HG03469 (cell line): ENCODE results near the gene C8A.

Experiments used
- ATAC-seq: cut with Tn5 transposase; IDR thresholded peaks from one replicate; pipeline ENCODE4 v1.9.1; 2021; ENCODE audit warnings: mild to moderate bottlenecking, moderate library complexity, moderate number of reproducible peaks; ENCODE audit not compliant: unreplicated experiment

Gene C8A

GRCh38 chr1:56836359-56836758, 18.2 kb upstream of the C8A start:
- ATAC-seq = no peak

GRCh38 chr1:56837244-56837939, 17.2 kb upstream of the C8A start:
- no peak for ATAC-seq

DNA sequence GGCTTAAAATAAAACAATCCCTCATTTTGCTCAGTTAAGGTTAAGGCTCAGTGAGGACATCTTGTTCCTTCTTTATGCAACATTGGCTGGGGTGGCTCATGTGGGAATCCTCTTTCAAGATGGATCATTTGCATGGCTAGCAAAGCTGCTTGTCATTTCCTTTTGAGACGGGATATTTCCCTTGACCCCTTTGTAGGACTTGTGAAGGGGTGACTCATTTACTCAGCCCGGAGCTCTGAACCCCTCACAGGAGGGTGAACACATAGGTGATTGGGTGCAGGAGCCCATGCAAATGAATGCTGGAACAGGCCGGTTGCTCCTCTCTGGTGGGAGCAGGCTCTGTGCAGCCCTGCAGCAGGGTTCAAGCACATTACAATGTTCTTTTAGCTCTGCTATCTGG, 15.8 kb upstream of the C8A start:
- no peak for ATAC-seq

DNA sequence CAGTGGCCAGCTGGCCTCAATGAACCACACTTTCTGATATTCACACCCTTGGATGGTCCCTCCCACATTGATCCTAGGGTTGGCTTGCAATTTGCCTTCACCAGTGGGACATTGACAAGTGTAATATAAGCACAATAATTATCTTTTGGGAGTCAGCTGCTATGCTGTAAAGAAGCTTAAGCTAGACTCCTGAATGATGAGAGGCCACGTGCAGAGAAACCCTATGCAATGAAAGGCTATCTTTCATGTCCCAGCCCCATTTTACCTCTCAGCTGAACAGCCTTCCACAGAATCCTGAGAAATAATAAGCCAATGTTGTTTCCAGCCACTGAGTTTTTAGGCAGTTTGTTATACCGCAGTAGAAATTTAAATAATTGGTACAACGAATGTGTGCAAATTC, 11.1 kb upstream of the C8A start:
- ATAC-seq = no peak

- no peak for ATAC-seq
These were observed 10.0 kb upstream of the C8A start for GRCh38 chr1:56844545-56845136.

- ATAC-seq = no peak
These were observed 9.3 kb upstream of the C8A start for GRCh38 chr1:56845343-56845742.

DNA sequence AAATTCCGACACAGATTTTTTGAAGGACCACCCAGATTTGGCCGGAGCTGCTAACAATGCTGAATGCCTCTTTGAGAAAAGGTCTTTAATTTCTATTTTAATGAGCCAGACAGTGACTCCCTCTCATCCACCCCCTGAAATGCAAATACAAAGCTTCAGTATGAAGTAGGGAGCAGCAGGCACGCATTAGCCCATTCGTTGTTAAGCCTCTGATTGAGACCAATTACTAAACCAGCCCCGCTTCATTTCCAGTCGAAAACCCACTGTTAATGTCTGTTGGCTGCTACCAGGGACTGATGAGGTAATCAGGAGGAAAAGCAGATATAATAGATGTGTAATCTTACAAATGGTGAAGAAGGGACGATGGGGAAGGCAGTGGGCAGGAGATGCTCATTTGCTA, 4.8 kb upstream of the C8A start:
- ATAC-seq = no peak

DNA sequence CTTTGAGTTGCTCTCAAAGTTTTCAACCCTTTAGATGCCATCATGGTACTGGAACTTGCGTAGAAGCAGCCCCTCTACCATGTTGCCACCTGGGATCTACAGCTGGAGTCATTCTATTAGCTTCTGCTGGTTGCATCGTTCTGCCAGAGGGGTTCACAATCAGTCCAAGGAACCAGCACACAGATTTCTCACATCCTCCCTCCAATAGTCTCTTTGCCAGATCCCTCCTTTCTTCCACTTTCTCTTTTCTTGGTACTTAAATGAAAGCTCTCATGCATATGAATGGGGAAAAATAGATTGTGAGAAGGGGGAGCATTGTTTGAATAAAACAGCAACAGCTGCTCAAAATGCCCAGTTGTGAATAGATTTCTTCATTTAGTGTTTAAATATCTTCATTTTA, 4.2 kb upstream of the C8A start:
- no peak for ATAC-seq

GRCh38 chr1:56850922-56851321, 3.7 kb upstream of the C8A start:
- no peak for ATAC-seq

- ATAC-seq = no peak
These were observed 2.1 kb upstream of the C8A start for GRCh38 chr1:56852476-56852875.

DNA sequence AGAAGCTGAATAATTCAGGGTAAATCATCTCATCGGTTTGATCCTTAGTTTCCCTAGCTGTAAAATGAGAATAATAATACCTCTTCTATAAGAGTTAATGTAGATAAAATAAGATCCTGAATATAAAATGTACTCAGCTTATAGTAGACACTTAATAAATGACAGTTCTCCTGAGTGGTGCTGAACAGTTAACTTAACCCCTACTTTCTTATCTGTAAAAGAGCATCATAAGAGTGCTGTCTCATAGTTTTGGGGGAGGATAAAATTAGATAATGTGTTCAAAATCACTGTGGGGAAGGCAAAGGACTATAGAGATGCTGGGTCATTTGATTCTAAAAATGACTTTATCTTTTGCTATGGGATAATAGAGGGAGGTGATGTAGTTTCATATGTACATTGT, 593 bp downstream of the C8A start:
- ATAC-seq = no peak

DNA sequence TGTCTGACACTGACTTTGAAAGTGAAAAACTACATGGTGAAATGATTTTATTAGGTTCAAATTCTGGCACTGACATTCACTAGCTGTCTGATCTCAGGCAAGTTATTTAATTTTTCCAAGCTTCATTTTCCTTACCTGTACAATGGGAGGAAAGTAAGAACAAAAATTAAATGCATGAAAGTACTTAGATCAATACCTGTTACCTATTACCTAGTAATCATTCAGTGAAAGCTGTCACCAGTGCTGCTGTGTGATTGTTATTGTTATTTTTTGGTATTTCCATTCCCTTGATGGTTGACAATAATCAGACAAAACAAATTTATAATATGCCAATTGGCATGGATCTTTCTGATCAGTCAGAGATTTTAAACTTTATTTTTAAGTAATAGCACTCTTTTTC, 1.6 kb downstream of the C8A start:
- no peak for ATAC-seq

GRCh38 chr1:56859287-56859686, 4.7 kb downstream of the C8A start:
- ATAC-seq = no peak

GRCh38 chr1:56863265-56863992, 8.8 kb downstream of the C8A start:
- ATAC-seq = no peak

- no peak for ATAC-seq
These were observed 9.8 kb downstream of the C8A start for GRCh38 chr1:56864430-56864829.

GRCh38 chr1:56866656-56867055, 12.1 kb downstream of the C8A start:
- ATAC-seq = no peak

DNA sequence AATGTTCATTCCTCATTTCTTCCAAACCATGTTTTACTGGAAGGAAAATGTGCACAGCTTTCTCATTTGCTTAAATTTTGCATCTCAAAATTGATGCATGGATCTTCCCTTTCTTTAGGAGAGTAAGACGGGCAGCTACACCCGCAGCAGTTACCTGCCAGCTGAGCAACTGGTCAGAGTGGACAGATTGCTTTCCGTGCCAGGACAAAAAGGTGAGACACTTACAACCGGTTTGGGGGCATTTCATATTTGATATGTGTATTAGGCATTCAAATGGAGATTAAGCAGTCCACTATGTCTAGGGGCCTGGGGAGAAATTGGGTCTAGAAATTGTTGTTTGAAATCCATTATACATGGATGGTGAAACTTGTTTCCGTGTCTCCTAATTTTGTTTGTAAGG, 12.9 kb downstream of the C8A start:
- no peak for ATAC-seq

- no peak for ATAC-seq
These were observed 14.2 kb downstream of the C8A start for GRCh38 chr1:56868761-56869160.

- no peak for ATAC-seq
These were observed 18.0 kb downstream of the C8A start for GRCh38 chr1:56872597-56872996.

GRCh38 chr1:56873213-56873612, 18.6 kb downstream of the C8A start:
- ATAC-seq = no peak

DNA sequence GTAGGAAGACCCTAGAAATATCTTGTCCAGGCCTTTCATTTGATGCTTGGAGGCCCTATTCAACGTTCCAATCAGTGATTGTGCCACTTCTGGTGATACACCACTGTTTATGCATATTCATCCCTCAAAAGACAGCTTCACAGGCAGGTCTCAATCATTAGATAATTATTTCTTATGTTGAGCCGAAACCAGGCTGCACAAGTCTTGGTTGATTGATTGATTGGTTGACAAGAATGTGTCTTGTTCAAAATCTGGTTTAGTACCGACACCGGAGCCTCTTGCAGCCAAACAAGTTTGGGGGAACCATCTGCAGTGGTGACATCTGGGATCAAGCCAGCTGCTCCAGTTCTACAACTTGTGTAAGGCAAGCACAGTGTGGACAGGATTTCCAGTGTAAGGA, 20.1 kb downstream of the C8A start:
- no peak for ATAC-seq

DNA sequence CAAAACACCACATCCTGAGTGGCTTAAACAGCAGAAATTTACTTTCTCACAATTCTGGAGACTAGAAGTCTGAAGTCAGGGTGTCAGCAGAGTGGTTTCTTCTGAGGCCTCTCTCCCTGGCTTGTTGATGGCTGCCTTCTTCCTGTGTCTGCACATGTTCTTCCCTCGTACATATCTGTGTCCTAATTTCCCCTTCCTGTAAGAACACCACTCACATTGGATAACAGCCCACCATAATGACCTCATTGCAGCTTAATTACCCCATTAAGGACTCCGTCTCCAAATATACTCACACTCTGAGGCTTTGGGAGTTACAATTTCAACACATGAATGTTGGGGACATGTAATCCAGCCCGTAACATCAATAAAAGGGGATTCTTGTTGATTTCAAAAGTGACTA, 23.4 kb downstream of the C8A start:
- ATAC-seq = no peak
